ENCODE measurements around the gene PPP1R14C. TPM values are rescaled to one million over a fixed set of nuclear protein-coding genes. Genes with fewer than 3 reads are reported as not detected.
A peak's percentile ranks its signal among the peaks of the same experiment; 100 is the strongest.

PPP1R14C gene
- total RNA-seq, 3 donors from 2014 or later, result 11.1 to 33.5 (median 25.2) TPM

GRCh38 chr6:150139533-150139932 is 3.3 kb upstream of the PPP1R14C start:
- DNase-seq (no peak), ATAC-seq (no peak)
- no peak overlapping the region for H3K4me3 ChIP-seq
- no peaks in the 10 kb centered on the region for H3K36me3 ChIP-seq (ENCODE audit: low read depth)
- no peaks in the 10 kb centered on the region for H3K9me3 ChIP-seq
- intact Hi-C loops (cut with DNase I, micrococcal nuclease), result no loop called here
- TF ChIP-seq, protein P1, sequence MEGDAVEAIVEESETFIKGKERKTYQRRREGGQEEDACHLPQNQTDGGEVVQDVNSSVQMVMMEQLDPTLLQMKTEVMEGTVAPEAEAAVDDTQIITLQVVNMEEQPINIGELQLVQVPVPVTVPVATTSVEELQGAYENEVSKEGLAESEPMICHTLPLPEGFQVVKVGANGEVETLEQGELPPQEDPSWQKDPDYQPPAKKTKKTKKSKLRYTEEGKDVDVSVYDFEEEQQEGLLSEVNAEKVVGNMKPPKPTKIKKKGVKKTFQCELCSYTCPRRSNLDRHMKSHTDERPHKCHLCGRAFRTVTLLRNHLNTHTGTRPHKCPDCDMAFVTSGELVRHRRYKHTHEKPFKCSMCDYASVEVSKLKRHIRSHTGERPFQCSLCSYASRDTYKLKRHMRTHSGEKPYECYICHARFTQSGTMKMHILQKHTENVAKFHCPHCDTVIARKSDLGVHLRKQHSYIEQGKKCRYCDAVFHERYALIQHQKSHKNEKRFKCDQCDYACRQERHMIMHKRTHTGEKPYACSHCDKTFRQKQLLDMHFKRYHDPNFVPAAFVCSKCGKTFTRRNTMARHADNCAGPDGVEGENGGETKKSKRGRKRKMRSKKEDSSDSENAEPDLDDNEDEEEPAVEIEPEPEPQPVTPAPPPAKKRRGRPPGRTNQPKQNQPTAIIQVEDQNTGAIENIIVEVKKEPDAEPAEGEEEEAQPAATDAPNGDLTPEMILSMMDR (IDR thresholded peaks at IDR 0.05), result no peak
- H3K4me1 ChIP-seq (ENCODE audit: low read depth), result peaks cover 33% of the 10 kb centered on the region

GRCh38 chr6:150140236-150140969 is 2.4 kb upstream of the PPP1R14C start:
- Histone ChIP-seq H3K9me3 (no peaks in the 10 kb centered on the region), H3K4me1 (ENCODE audit: low read depth) (peaks cover 27% of the 10 kb centered on the region), H3K4me3 (no peak overlapping the region), H3K36me3 (ENCODE audit: low read depth) (no peaks in the 10 kb centered on the region)
- TF ChIP-seq, protein P1 (IDR thresholded peaks at IDR 0.05), result no peak
- DNase-seq (no peak), ATAC-seq (no peak)
- intact Hi-C loops (cut with DNase I, micrococcal nuclease), result no loop called here

DNA sequence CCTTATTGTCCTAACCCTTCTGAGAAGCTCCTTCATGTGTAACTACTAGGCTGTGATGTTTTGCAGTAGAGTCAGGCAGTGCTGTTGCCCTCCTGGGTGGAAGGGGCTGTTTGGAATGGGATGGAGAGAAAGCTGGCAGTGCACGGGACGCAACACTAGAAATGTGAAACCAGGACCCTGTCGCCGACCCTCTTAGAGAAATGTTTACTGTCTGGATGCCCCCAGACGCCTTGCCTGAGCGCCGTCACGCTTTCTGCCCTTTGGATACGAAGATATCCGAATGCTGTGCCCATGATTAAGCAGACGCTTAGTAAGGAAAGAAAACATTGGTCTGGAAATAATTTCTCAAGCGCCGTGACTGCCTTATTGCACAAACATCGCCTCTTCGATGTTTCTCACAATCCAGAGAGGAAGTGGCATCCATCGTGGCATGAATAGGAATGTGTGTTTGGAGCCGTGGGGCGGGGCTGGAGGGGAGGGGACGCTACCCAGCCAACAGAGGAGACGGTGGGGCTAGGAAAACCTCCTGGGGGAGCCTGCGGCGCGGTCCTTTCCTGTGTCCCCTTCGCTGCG is 661 bp upstream of the PPP1R14C start:
- H3K4me3 ChIP-seq, result no peak overlapping the region
- no peaks in the 10 kb centered on the region for H3K9me3 ChIP-seq
- peaks cover 27% of the 10 kb centered on the region for H3K4me1 ChIP-seq (ENCODE audit: low read depth)
- no peaks in the 10 kb centered on the region for H3K36me3 ChIP-seq (ENCODE audit: low read depth)
- ATAC-seq (peak; percentile 38), DNase-seq (peak in 2 of 3 donors; percentile 43 to 68)
- intact Hi-C loops (cut with DNase I, micrococcal nuclease), result no loop called here
- TF ChIP-seq, protein P1 (IDR thresholded peaks at IDR 0.05), result no peak

DNA sequence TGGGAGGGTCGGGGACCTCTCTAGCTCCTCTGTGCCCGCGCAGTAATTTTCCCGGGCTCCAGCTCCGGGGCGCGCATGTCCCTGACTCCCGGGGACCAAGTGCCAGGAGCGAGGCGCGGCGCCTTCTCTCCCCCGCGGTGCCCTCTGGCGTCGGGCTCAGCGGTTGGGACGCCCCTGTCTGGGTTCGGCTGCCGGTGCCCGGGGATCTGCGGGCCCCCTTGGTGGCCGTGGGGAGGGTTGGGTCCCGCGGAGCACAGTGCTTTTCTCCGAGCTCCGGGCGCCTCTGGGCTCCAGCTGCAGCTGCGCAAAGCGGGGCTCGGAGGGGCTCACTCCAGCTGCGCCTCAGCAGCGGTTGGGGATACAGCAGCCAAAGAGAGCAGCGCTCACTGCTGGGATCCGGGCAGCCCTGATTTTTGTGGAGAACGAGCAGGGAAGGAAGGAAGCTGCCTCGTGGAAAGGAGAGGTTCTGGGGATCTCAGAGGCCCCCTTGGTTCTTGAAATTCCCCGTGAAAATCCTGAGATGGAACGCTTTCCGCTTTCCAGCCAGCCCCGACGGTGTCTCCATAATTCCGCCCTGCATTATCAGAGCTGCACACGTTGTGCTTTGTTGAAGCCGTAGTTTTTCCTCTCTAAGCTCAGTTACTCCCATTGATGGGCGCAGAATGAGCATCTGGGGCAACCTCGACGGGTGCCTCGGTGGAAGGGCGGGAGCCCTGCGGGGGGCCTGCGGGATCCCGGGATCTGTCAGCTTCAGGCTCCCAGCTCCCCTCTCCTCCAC is 861 bp downstream of the PPP1R14C start:
- intact Hi-C loops (cut with DNase I, micrococcal nuclease), result no loop called here
- DNase-seq (peak in 2 of 3 donors; percentile 49 to 67), ATAC-seq (peak; percentile 58)

GRCh38 chr6:150144294-150144868 is 1.5 kb downstream of the PPP1R14C start:
- no peak overlapping the region for H3K4me3 ChIP-seq
- no peak for ATAC-seq
- no peak for DNase-seq
- intact Hi-C loops (cut with DNase I, micrococcal nuclease), result no loop called here
- H3K36me3 ChIP-seq (ENCODE audit: low read depth), result no peaks in the 10 kb centered on the region
- TF ChIP-seq, protein P1 (IDR thresholded peaks at IDR 0.05), result no peak
- peaks cover 13% of the 10 kb centered on the region for H3K4me1 ChIP-seq (ENCODE audit: low read depth)
- H3K9me3 ChIP-seq, result no peaks in the 10 kb centered on the region

More for the DNA sequence above, 861 bp downstream of the PPP1R14C start:
- Histone ChIP-seq H3K4me1 (ENCODE audit: low read depth) (peaks cover 19% of the 10 kb centered on the region), H3K4me3 (peak overlapping the region; percentile 33), H3K36me3 (ENCODE audit: low read depth) (no peaks in the 10 kb centered on the region), H3K9me3 (no peaks in the 10 kb centered on the region)
- TF ChIP-seq, protein P1 (IDR thresholded peaks at IDR 0.05), result no peak
